BLaER1 treated with 17β-estradiol and CSF1 and Interleukin-3, amounts not matched to agents 10 nM and 100 nM (cell line): ENCODE data around the gene TRAF7.

Experiments used
- H3K27ac ChIP-seq, 11 experiments: shearing (Covaris generic); formaldehyde crosslinking; 2 replicates each; pipeline ENCODE4 v1.8.1; 2022
- H3K27me3 ChIP-seq, 11 experiments: shearing (Covaris generic); formaldehyde crosslinking; 2 replicates each; pipeline ENCODE4 v1.8.1; 2022
- H3K36me3 ChIP-seq, 11 experiments: shearing (Covaris generic); formaldehyde crosslinking; 2 replicates each; pipeline ENCODE4 v1.8.1; 2022
- H3K4me1 ChIP-seq, 10 experiments: shearing (Covaris generic); formaldehyde crosslinking; 2 replicates each; pipeline ENCODE4 v1.8.1; 2022
- H3K4me2 ChIP-seq, 11 experiments: shearing (Covaris generic); formaldehyde crosslinking; 2 replicates each; pipeline ENCODE4 v1.8.1; 2022
- H3K4me3 ChIP-seq, 10 experiments: shearing (Covaris generic); formaldehyde crosslinking; 2 replicates each; pipeline ENCODE4 v1.8.1; 2022
- H3K9ac ChIP-seq, 11 experiments: shearing (Covaris generic); formaldehyde crosslinking; 2 replicates each; pipeline ENCODE4 v1.8.1; 2022
- H3K9me3 ChIP-seq, 11 experiments: shearing (Covaris generic); formaldehyde crosslinking; replicated peaks in 1 of 11; 2 replicates each; pipeline ENCODE4 v1.8.1; 2022
- H4K20me1 ChIP-seq, 11 experiments: shearing (Covaris generic); formaldehyde crosslinking; 2 replicates each; pipeline ENCODE4 v1.8.1; 2022
- Cebpa-rat ChIP-seq, 11 experiments: shearing (Covaris generic); IDR thresholded peaks; 2 replicates each; pipeline ENCODE4 v1.8.1; 2022

TRAF7 gene

DNA sequence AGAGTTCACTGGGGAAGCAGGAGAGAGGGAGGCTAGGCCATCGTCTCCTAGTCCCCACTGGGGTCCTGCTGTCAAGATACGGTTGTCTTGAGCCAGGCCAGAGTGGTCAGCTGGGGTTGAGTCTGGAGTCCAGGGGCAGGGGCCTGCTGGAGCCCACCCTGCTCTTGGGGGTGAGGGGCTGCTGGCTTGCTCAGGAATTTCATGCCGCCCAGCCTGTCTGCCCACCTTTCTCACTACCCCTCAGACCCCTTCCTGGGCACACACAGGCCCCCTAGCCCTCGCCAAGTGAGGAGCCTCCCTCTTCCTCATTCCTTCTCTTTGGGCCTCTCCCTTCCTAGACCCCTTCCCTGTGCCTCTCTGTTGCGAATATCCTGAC, 1.3 kb downstream of the TRAF7 start:
- H3K4me3 ChIP-seq: peak overlapping the region; percentile 79 to 97 (median 88)
- H3K36me3 ChIP-seq: peaks cover 21 to 47% (median 38%) of the 10 kb centered on the region in 11 experiments; a peak in 21 of 22 replicates
- peaks cover 0 to 4% (median 0%) of the 10 kb centered on the region in 11 experiments; a peak in 1 of 22 replicates for H3K9me3 ChIP-seq
- peaks cover 81 to 91% (median 86%) of the 10 kb centered on the region in 11 experiments for H4K20me1 ChIP-seq
- H3K4me2 ChIP-seq: peak overlapping the region; percentile 99 to 100 (median 100)
- TF ChIP-seq Cebpa-rat (IDR thresholded peaks at IDR 0.05): no peak
- H3K4me1 ChIP-seq: peaks cover 63 to 69% (median 65%) of the 10 kb centered on the region in 10 experiments
- peak overlapping the region; percentile 82 to 95 (median 90) for H3K9ac ChIP-seq
- H3K27ac ChIP-seq: peak overlapping the region; percentile 79 to 91 (median 86)
- no peaks in the 10 kb centered on the region for H3K27me3 ChIP-seq

DNA sequence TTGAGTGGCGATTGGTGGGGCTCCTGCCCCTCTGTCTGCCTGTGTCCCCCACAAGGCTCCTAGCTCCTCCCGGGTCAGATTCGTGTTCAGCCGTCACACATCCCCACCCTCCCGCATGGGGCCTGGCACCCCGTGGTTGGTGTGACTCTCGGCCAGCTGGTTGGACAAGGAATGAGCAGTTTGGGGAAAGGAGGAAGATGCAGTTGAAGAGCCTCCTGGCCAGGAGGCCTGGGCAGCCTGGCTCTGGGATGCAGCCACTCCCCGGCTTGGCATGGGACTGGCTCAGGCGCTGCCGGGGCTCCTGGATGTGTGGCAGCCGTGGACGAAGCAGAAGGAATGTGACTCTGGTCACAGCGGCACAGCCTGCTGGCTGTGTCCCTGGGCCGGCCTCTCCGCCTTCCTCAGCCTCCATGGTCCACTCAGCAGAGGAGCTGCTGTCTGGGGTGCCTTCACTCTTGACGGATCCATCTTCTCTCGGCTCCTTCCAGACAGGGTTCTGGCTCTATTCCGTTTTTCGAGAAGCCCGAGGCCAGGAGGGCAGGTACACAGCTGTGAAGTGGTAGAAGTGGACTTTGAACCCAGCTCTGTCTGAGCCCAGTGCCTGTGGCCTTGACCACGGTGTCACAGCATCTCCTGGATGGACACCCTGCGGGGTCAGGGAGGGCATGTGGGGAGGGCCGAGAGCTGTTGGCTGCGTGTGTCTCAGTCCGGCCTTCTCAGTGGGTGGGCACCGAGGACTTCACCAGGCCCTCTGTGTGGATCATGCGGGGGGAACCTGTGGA, 2.1 kb downstream of the TRAF7 start:
- Histone ChIP-seq H3K4me1 (peaks cover 60 to 68% (median 65%) of the 10 kb centered on the region in 10 experiments), H3K9ac (peak overlapping the region; percentile 82 to 95 (median 90)), H3K9me3 (peaks cover 0 to 4% (median 0%) of the 10 kb centered on the region in 11 experiments; a peak in 3 of 22 replicates), H3K27me3 (no peaks in the 10 kb centered on the region), H3K4me2 (peak overlapping the region; percentile 99 to 100 (median 100)), H3K4me3 (peak overlapping the region; percentile 79 to 97 (median 88); a peak in 19 of 20 replicates), H3K36me3 (peaks cover 14 to 47% (median 34%) of the 10 kb centered on the region in 11 experiments; a peak in 21 of 22 replicates), H4K20me1 (peaks cover 81 to 91% (median 86%) of the 10 kb centered on the region in 11 experiments), H3K27ac (peak overlapping the region; percentile 79 to 91 (median 86))
- no peak for TF ChIP-seq Cebpa-rat (IDR thresholded peaks at IDR 0.05)

DNA sequence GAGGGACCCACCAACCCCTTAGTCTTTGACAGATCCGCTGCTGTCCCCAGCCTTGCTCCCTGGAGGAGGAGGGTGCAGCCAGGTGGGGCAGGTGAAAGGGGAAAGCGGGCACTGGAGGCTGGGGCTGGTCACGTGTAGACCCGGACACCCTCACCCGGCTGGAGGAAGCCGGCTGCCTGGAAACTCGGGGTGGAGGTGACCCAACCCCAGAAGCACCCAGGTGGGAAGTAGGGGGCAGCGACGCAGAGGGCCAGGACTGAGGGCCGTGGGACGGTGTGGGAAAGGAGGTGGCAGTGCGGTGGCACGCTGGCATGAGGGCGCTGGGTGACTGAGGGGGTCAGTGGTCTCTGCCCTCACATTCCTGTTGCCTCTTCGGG, 2.7 kb downstream of the TRAF7 start:
- peak overlapping the region; percentile 82 to 95 (median 90) for H3K9ac ChIP-seq
- peak overlapping the region; percentile 40 to 97 (median 80); a peak in 17 of 20 replicates for H3K4me3 ChIP-seq
- no peak for TF ChIP-seq Cebpa-rat (IDR thresholded peaks at IDR 0.05)
- peak overlapping the region; percentile 99 to 100 (median 100) for H3K4me2 ChIP-seq
- H3K9me3 ChIP-seq: peaks cover 0 to 6% (median 1%) of the 10 kb centered on the region in 11 experiments; a peak in 12 of 22 replicates
- H3K36me3 ChIP-seq: peaks cover 11 to 47% (median 34%) of the 10 kb centered on the region in 11 experiments
- peaks cover 81 to 91% (median 85%) of the 10 kb centered on the region in 11 experiments for H4K20me1 ChIP-seq
- no peaks in the 10 kb centered on the region for H3K27me3 ChIP-seq
- H3K4me1 ChIP-seq: peaks cover 56 to 66% (median 61%) of the 10 kb centered on the region in 10 experiments
- peak overlapping the region; percentile 76 to 91 (median 86) for H3K27ac ChIP-seq

DNA sequence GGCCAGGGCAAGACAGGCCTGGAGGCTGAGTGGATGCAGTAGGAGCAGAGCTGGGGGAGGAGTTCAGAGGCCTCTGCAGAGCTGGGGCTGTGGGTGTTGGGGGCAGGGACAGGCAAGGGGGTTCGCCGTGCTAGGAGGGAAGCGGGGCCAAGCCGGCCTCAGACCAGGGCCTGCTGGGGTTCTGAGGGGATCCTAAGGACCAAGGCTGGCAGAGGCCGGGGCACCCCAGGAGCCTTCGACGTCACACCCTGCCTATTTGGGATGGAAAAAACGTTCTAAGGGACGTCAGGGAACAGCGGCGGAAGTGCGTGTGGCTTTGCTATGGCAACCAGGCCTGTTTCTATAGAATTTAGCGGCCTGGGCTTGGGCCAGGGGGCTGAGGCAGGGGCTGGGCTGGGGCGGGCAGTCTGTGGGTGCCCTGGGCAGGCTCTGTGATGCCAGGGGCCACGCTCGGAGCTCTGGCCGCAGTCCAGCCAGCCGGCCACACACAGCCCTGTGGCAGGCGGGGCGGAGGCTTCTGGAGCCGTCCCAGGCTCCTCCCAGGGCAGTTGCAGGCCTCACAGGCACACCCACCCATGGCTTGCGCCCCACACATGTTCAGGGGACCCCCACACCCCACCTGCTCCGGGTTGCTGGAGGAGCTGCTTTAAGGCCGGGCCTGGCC, 3.7 kb downstream of the TRAF7 start:
- no peaks in the 10 kb centered on the region for H3K27me3 ChIP-seq
- peak overlapping the region; percentile 76 to 91 (median 86) for H3K27ac ChIP-seq
- peaks cover 9 to 47% (median 34%) of the 10 kb centered on the region in 11 experiments for H3K36me3 ChIP-seq
- TF ChIP-seq Cebpa-rat (IDR thresholded peaks at IDR 0.05): no peak
- peaks cover 54 to 66% (median 61%) of the 10 kb centered on the region in 10 experiments for H3K4me1 ChIP-seq
- peaks cover 80 to 91% (median 82%) of the 10 kb centered on the region in 11 experiments for H4K20me1 ChIP-seq
- H3K9me3 ChIP-seq: peaks cover 0 to 13% (median 12%) of the 10 kb centered on the region in 11 experiments; a peak in 15 of 22 replicates
- peak overlapping the region; percentile 82 to 95 (median 90) for H3K9ac ChIP-seq
- H3K4me3 ChIP-seq: peak overlapping the region; percentile 40 to 97 (median 80)
- H3K4me2 ChIP-seq: peak overlapping the region; percentile 99 to 100 (median 100)

DNA sequence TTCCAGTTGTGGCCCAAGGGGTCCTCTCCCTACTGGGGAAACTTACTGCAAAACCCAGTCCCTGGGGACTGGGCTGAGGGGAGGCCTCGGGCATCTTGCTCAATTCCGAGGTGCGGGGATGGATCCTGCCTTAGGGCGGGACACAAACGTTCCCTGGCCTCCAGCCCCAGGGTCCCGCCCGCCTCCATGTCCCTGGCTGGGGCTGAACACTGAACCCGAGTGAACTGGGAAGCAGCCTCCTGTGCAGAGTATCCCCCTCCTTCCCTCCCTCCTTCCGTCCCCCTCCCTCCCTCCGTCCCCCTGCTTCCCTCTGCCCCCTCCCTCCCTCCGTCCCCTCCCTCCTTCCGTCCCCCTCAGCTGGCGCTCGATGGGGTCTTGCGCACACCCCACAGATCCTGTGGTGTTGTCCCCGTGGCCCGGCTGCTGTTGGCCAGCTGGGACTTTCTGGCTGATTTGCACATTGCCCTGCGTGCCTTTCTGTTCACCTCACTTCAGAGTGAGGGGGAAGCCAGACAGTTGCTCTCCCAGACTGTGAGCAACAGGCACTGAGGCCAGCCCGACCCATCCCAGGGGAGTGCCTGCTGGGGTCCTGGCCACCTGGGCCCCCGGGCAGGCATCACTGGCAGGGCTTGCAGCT, 5.5 kb downstream of the TRAF7 start:
- peak overlapping the region; percentile 60 to 94 (median 74) for H3K9ac ChIP-seq
- peaks cover 0 to 25% (median 15%) of the 10 kb centered on the region in 11 experiments; a peak in 15 of 22 replicates for H3K9me3 ChIP-seq
- peaks cover 76 to 97% (median 88%) of the 10 kb centered on the region in 11 experiments for H4K20me1 ChIP-seq
- H3K36me3 ChIP-seq: peaks cover 17 to 53% (median 40%) of the 10 kb centered on the region in 11 experiments
- H3K27ac ChIP-seq: peak overlapping the region; percentile 9 to 91 (median 76); a peak in 19 of 22 replicates
- peak overlapping the region in 9 of 10 experiments; percentile 28 to 61 (median 54); a peak in 16 of 20 replicates for H3K4me3 ChIP-seq
- TF ChIP-seq Cebpa-rat (IDR thresholded peaks at IDR 0.05): peak in 1 of 11 experiments; percentile 26; a peak in 2 of 22 replicates
- no peaks in the 10 kb centered on the region for H3K27me3 ChIP-seq
- peaks cover 54 to 66% (median 61%) of the 10 kb centered on the region in 10 experiments for H3K4me1 ChIP-seq
- H3K4me2 ChIP-seq: peak overlapping the region; percentile 95 to 100 (median 100)

DNA sequence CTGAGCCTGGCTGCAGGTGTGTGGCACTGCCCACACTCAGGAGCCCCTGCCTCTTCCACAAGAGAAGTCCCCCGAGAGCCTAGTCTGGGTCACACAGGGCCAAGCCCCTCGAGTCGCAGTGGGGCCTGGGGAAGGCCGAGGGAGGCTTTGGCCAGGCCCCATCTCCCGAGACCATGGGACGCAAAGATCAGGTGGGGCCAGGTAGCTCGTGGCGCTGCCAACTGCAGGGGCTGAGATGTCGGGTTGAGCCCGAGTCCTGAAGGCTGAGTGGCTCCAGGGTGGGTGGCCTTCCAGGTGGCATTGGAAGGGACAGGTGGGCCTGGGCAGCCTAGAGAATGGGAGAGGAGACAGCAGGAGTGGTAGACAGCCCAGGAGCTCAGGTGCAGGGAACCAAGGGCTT, 6.3 kb downstream of the TRAF7 start:
- H3K27me3 ChIP-seq: no peaks in the 10 kb centered on the region
- H3K9me3 ChIP-seq: peaks cover 0 to 25% (median 15%) of the 10 kb centered on the region in 11 experiments; a peak in 15 of 22 replicates
- peak overlapping the region; percentile 29 to 94 (median 60); a peak in 20 of 22 replicates for H3K9ac ChIP-seq
- TF ChIP-seq Cebpa-rat (IDR thresholded peaks at IDR 0.05): no peak
- peak overlapping the region in 2 of 10 experiments; percentile 15 to 28; a peak in 1 of 20 replicates for H3K4me3 ChIP-seq
- peaks cover 77 to 97% (median 92%) of the 10 kb centered on the region in 11 experiments for H4K20me1 ChIP-seq
- peak overlapping the region; percentile 71 to 100 (median 100) for H3K4me2 ChIP-seq
- peak overlapping the region in 10 of 11 experiments; percentile 16 to 91 (median 78); a peak in 19 of 22 replicates for H3K27ac ChIP-seq
- peaks cover 52 to 65% (median 58%) of the 10 kb centered on the region in 10 experiments for H3K4me1 ChIP-seq
- H3K36me3 ChIP-seq: peaks cover 25 to 62% (median 48%) of the 10 kb centered on the region in 11 experiments

DNA sequence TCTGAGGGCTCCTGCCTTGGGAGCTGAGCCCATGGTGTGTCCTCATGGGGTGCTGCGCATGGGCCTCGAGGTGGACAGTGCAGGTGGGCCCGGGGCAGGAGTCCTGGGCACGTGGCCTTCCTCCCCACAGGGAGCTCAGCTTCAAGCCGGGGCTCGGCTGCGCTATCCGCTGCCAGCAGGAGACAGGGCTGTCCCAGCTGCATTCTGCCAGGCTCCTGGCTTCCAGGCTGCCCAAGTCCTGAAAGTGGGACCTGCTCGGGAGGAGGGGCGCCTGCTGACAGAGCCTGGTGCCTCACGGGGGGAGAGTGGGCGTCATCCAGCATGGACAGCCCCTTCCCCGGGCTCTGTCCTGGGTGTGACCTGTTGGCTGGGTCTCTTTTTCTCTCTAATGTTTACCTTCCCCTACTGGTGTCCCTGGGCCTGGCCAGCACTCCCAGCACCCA, 7.1 kb downstream of the TRAF7 start:
- Histone ChIP-seq H3K4me3 (no peak overlapping the region), H3K9ac (peak overlapping the region in 6 of 11 experiments; percentile 12 to 94 (median 64); a peak in 7 of 22 replicates), H3K27ac (peak overlapping the region in 7 of 11 experiments; percentile 68 to 91 (median 79); a peak in 12 of 22 replicates), H3K4me2 (peak overlapping the region in 7 of 11 experiments; percentile 73 to 100 (median 100); a peak in 11 of 22 replicates), H3K4me1 (peaks cover 51 to 65% (median 58%) of the 10 kb centered on the region in 10 experiments), H3K9me3 (peaks cover 0 to 25% (median 15%) of the 10 kb centered on the region in 11 experiments; a peak in 15 of 22 replicates), H3K36me3 (peaks cover 33 to 67% (median 53%) of the 10 kb centered on the region in 11 experiments), H3K27me3 (no peaks in the 10 kb centered on the region), H4K20me1 (peaks cover 70 to 97% (median 92%) of the 10 kb centered on the region in 11 experiments)
- TF ChIP-seq Cebpa-rat (IDR thresholded peaks at IDR 0.05): no peak
